ENCODE results near the gene KCNQ4.

KCNQ4 gene

DNA sequence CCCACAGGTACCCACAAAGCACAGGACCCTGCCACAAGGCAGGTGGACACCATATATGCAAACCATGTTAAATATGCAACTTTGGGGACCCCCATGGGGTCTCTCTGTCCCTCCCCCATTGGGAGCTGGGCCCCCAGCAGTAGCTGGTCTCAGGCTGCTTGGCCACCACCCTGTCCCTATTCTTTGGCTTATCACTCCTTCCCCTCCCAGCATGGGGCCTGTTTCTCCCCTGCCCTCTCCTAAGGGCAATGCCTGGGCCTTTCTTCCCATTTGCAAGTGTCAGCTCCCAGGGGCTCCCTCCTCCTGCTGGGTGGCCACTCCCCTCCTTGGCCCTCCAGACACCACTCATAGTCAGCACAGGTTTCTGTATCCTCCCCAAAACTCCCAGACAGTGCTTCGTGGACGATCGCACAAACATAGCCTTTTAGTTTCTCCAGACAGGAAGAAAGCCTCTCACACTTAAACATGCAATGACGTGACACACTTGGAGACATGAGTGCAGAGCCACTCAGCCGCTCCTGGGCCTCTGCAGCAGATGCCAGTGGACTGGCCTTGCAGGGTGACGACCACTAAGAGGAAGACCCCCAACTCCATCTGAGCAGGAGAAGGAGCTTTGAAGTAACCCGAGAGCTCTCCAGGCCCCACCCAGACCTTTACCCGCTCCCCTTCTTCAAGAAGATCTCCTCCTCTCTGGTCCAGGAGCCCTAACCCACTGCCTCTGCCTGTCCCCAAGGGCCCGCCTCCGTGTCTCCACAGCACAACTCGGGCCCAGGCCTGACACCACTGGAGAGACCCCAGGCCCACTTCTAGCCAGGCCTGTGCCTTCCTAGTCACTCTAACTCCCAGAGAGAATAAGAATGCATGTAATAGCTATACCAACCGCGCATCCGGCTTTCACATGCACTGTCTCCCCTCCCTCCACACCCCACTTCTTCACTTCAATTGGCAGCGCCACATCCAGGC, 55.7 kb downstream of the KCNQ4 start:
- H3K79me2 ChIP-seq (ENCODE audit: control insufficient read depth, low read length) = no peaks in the 10 kb centered on the region
- H3K36me3 ChIP-seq (ENCODE audit: control insufficient read depth, low read length) = no peaks in the 10 kb centered on the region
- H4K20me1 ChIP-seq (ENCODE audit: control insufficient read depth, insufficient read depth, low read depth, low read length) = no peaks in the 10 kb centered on the region
- no peak overlapping the region for H3K27ac ChIP-seq (ENCODE audit: low read depth, low read length)
- H3K9me3 ChIP-seq (ENCODE audit: control insufficient read depth, insufficient read depth, low read length) = no peaks in the 10 kb centered on the region
- no peak overlapping the region for H3K4me2 ChIP-seq (ENCODE audit: low read length)
- H3F3A ChIP-seq (ENCODE audit: control insufficient read depth, insufficient read depth) = no peaks in the 10 kb centered on the region
- no peak overlapping the region for H3K4me3 ChIP-seq (ENCODE audit: low read length)
- no peaks in the 10 kb centered on the region for H3K27me3 ChIP-seq (ENCODE audit: control insufficient read depth, low read length)
- no peak for TF ChIP-seq EZH2phosphoT487 (IDR thresholded peaks at IDR 0.05; ENCODE audit: borderline replicate concordance, low read length)
- TF ChIP-seq, protein P1, sequence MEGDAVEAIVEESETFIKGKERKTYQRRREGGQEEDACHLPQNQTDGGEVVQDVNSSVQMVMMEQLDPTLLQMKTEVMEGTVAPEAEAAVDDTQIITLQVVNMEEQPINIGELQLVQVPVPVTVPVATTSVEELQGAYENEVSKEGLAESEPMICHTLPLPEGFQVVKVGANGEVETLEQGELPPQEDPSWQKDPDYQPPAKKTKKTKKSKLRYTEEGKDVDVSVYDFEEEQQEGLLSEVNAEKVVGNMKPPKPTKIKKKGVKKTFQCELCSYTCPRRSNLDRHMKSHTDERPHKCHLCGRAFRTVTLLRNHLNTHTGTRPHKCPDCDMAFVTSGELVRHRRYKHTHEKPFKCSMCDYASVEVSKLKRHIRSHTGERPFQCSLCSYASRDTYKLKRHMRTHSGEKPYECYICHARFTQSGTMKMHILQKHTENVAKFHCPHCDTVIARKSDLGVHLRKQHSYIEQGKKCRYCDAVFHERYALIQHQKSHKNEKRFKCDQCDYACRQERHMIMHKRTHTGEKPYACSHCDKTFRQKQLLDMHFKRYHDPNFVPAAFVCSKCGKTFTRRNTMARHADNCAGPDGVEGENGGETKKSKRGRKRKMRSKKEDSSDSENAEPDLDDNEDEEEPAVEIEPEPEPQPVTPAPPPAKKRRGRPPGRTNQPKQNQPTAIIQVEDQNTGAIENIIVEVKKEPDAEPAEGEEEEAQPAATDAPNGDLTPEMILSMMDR (IDR thresholded peaks at IDR 0.05; ENCODE audit: low read depth, low read length, poor library complexity, severe bottlenecking) = no peak
- no peaks in the 10 kb centered on the region for H3K9me2 ChIP-seq (replicated peaks; ENCODE audit: control insufficient read depth, low read length)
- no peaks in the 10 kb centered on the region for H3K4me1 ChIP-seq (ENCODE audit: control insufficient read depth, low read length)

GRCh38 chr1:40839943-40840335, 56.4 kb downstream of the KCNQ4 start:
- H3K4me2 ChIP-seq (ENCODE audit: low read length) = no peak overlapping the region
- no peaks in the 10 kb centered on the region for H3K9me2 ChIP-seq (replicated peaks; ENCODE audit: control insufficient read depth, low read length)
- H3K79me2 ChIP-seq (ENCODE audit: control insufficient read depth, low read length) = no peaks in the 10 kb centered on the region
- H3K4me3 ChIP-seq (ENCODE audit: low read length) = no peak overlapping the region
- H3K27ac ChIP-seq (ENCODE audit: low read depth, low read length) = no peak overlapping the region
- no peaks in the 10 kb centered on the region for H3K9me3 ChIP-seq (ENCODE audit: control insufficient read depth, insufficient read depth, low read length)
- TF ChIP-seq EZH2phosphoT487 (IDR thresholded peaks at IDR 0.05; ENCODE audit: borderline replicate concordance, low read length) = no peak
- TF ChIP-seq, protein P1 (IDR thresholded peaks at IDR 0.05; ENCODE audit: low read depth, low read length, poor library complexity, severe bottlenecking) = no peak
- H4K20me1 ChIP-seq (ENCODE audit: control insufficient read depth, insufficient read depth, low read depth, low read length) = no peaks in the 10 kb centered on the region
- H3F3A ChIP-seq (ENCODE audit: control insufficient read depth, insufficient read depth) = no peaks in the 10 kb centered on the region
- no peaks in the 10 kb centered on the region for H3K4me1 ChIP-seq (ENCODE audit: control insufficient read depth, low read length)
- no peaks in the 10 kb centered on the region for H3K27me3 ChIP-seq (ENCODE audit: control insufficient read depth, low read length)
- H3K36me3 ChIP-seq (ENCODE audit: control insufficient read depth, low read length) = no peaks in the 10 kb centered on the region

GRCh38 chr1:40840526-40841323, 57.1 kb downstream of the KCNQ4 start:
- H3K36me3 ChIP-seq (ENCODE audit: control insufficient read depth, low read length) = no peaks in the 10 kb centered on the region
- TF ChIP-seq EZH2phosphoT487 (IDR thresholded peaks at IDR 0.05; ENCODE audit: borderline replicate concordance, low read length) = no peak
- TF ChIP-seq, protein P1 (IDR thresholded peaks at IDR 0.05; ENCODE audit: low read depth, low read length, poor library complexity, severe bottlenecking) = no peak
- no peak overlapping the region for H3K4me3 ChIP-seq (ENCODE audit: low read length)
- H3K4me2 ChIP-seq (ENCODE audit: low read length) = no peak overlapping the region
- no peaks in the 10 kb centered on the region for H3K27me3 ChIP-seq (ENCODE audit: control insufficient read depth, low read length)
- H4K20me1 ChIP-seq (ENCODE audit: control insufficient read depth, insufficient read depth, low read depth, low read length) = no peaks in the 10 kb centered on the region
- H3K9me2 ChIP-seq (replicated peaks; ENCODE audit: control insufficient read depth, low read length) = no peaks in the 10 kb centered on the region
- no peaks in the 10 kb centered on the region for H3K9me3 ChIP-seq (ENCODE audit: control insufficient read depth, insufficient read depth, low read length)
- no peaks in the 10 kb centered on the region for H3K4me1 ChIP-seq (ENCODE audit: control insufficient read depth, low read length)
- H3K27ac ChIP-seq (ENCODE audit: low read depth, low read length) = no peak overlapping the region
- no peaks in the 10 kb centered on the region for H3F3A ChIP-seq (ENCODE audit: control insufficient read depth, insufficient read depth)
- no peaks in the 10 kb centered on the region for H3K79me2 ChIP-seq (ENCODE audit: control insufficient read depth, low read length)

Measured in DOHH2 (cell line).